DOHH2 (cell line): ENCODE measurements around the gene SESTD1.

Experiments
- H3F3A ChIP-seq: fragments of 200-600 bp; sonication (generic), shearing (Covaris generic); 2 replicates; pipeline ENCODE4 v1.6.0; 2016; ENCODE audit warnings: antibody characterized with exemption, mild to moderate bottlenecking; ENCODE audit not compliant: control insufficient read depth, insufficient read depth
- H3K27ac ChIP-seq: fragments of 200-600 bp; sonication (generic); 2 replicates; pipeline ENCODE4 v1.5.1; 2014; ENCODE audit warnings: low read depth, mild to moderate bottlenecking, low read length, moderate library complexity
- H3K27me3 ChIP-seq: fragments of 200-600 bp; sonication (generic); 2 replicates; pipeline ENCODE4 v1.6.1; 2014; ENCODE audit warnings: mild to moderate bottlenecking, low read length, mixed read lengths; ENCODE audit not compliant: control insufficient read depth
- H3K36me3 ChIP-seq: fragments of 200-600 bp; sonication (generic); 2 replicates; pipeline ENCODE4 v1.6.1; 2014; ENCODE audit warnings: mild to moderate bottlenecking, low read length, moderate library complexity, mixed read lengths; ENCODE audit not compliant: control insufficient read depth
- H3K4me1 ChIP-seq: fragments of 200-600 bp; sonication (generic); 2 replicates; pipeline ENCODE4 v1.6.1; 2014; ENCODE audit warnings: mild to moderate bottlenecking, low read length, mixed read lengths; ENCODE audit not compliant: control insufficient read depth
- H3K4me2 ChIP-seq: fragments of 200-600 bp; sonication (generic); 2 replicates; pipeline ENCODE4 v1.6.0; 2014; ENCODE audit warnings: mild to moderate bottlenecking, low read length, moderate library complexity
- H3K4me3 ChIP-seq: fragments of 200-600 bp; sonication (generic); 2 replicates; pipeline ENCODE4 v1.5.1; 2014; ENCODE audit warnings: mild to moderate bottlenecking, low read length, mixed read lengths
- H3K79me2 ChIP-seq: fragments of 200-600 bp; sonication (generic); 2 replicates; pipeline ENCODE4 v1.6.1; 2014; ENCODE audit warnings: mild to moderate bottlenecking, low read length, mixed read lengths; ENCODE audit not compliant: control insufficient read depth
- H3K9me2 ChIP-seq: fragments of 200-600 bp; sonication (generic); replicated peaks from 2 replicates; pipeline ENCODE4 v1.6.1; 2014; ENCODE audit warnings: mild to moderate bottlenecking, low read length, mixed read lengths; ENCODE audit not compliant: control insufficient read depth
- H3K9me3 ChIP-seq: fragments of 200-600 bp; sonication (generic); 2 replicates; pipeline ENCODE4 v1.6.1; 2014; ENCODE audit warnings: antibody characterized with exemption, low read length, mixed read lengths; ENCODE audit not compliant: control insufficient read depth, insufficient read depth
- H4K20me1 ChIP-seq: fragments of 200-600 bp; sonication (generic); 2 replicates; pipeline ENCODE4 v1.6.0; 2014; ENCODE audit warnings: low read depth, mild to moderate bottlenecking, antibody characterized with exemption, low read length, moderate library complexity; ENCODE audit not compliant: control insufficient read depth, insufficient read depth
- EZH2phosphoT487 ChIP-seq: fragments of 200-600 bp; sonication (generic); IDR thresholded peaks from 2 replicates; pipeline ENCODE4 v1.6.1; 2017; ENCODE audit warnings: borderline replicate concordance, mild to moderate bottlenecking, antibody characterized with exemption, low read length, moderate library complexity, mixed read lengths
- TF ChIP-seq, protein P1 (sequence below): fragments of 200-600 bp; sonication (generic); IDR thresholded peaks from one replicate; pipeline ENCODE4 v1.5.1; 2014; ENCODE audit warnings: antibody characterized with exemption, mild to moderate bottlenecking, low read depth, low read length; ENCODE audit not compliant: poor library complexity, severe bottlenecking

The SESTD1 gene

DNA sequence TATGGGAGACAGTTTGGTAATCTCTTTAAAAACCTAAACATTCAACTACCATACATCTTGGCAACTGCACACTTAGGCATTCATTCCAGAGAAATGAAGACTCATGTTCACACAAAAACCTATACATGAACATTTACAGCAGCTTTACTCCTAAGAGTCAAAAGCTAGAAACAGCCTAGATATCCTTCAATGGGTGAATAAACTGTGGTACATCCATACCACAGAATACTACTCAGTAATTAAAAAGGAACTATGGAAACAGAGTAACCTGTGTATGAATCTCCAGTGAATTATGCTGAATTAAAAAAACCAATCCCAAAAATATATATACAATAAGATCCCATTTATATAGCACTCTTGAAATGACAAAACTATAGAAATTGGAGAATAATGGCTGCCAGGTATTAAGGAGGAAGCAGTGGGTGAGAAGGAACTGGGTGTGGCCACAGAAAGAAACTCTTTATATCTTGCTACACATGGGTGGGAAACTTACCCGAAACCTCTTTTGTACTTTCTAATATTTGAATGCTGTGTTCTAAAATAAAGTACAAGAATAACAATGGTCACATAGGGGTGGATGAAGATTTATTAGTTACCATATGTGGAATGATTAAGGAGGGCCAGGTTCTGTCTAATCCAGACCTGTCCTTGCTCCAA, 13.7 kb downstream of the SESTD1 start:
- Histone ChIP-seq H3K27me3 (no peaks in the 10 kb centered on the region), H3K27ac (no peak overlapping the region), H3K9me2 (no peaks in the 10 kb centered on the region), H3K79me2 (peaks cover 23% of the 10 kb centered on the region), H3K4me3 (no peak overlapping the region), H3F3A (no peaks in the 10 kb centered on the region), H3K4me2 (no peak overlapping the region), H3K4me1 (peaks cover 47% of the 10 kb centered on the region), H3K36me3 (no peaks in the 10 kb centered on the region), H3K9me3 (no peaks in the 10 kb centered on the region), H4K20me1 (no peaks in the 10 kb centered on the region)
- TF ChIP-seq, protein P1, sequence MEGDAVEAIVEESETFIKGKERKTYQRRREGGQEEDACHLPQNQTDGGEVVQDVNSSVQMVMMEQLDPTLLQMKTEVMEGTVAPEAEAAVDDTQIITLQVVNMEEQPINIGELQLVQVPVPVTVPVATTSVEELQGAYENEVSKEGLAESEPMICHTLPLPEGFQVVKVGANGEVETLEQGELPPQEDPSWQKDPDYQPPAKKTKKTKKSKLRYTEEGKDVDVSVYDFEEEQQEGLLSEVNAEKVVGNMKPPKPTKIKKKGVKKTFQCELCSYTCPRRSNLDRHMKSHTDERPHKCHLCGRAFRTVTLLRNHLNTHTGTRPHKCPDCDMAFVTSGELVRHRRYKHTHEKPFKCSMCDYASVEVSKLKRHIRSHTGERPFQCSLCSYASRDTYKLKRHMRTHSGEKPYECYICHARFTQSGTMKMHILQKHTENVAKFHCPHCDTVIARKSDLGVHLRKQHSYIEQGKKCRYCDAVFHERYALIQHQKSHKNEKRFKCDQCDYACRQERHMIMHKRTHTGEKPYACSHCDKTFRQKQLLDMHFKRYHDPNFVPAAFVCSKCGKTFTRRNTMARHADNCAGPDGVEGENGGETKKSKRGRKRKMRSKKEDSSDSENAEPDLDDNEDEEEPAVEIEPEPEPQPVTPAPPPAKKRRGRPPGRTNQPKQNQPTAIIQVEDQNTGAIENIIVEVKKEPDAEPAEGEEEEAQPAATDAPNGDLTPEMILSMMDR, result no peak
- TF ChIP-seq EZH2phosphoT487, result no peak

DNA sequence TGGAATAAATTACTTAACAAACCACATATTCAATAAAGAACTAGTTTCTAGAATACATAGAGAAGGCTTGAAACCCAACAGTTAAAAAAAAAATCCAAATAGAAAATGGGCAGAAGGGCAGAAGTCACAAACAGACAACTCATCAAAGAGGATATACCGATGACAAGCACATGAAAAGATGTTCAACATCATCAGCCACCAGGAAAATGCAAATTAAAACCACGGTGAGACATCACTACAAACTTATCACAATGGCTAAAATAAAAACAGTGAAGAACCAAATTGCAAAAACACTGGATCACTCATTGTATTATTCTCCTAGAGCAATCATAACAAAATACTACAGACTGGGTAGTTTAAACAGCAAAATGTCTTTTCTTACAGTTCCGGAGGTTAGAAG, 14.5 kb downstream of the SESTD1 start:
- Histone ChIP-seq H3F3A (no peaks in the 10 kb centered on the region), H3K27ac (no peak overlapping the region), H3K79me2 (peaks cover 23% of the 10 kb centered on the region), H3K4me2 (peak overlapping the region; percentile 20), H3K4me1 (peaks cover 47% of the 10 kb centered on the region), H3K36me3 (no peaks in the 10 kb centered on the region), H3K27me3 (no peaks in the 10 kb centered on the region), H4K20me1 (no peaks in the 10 kb centered on the region), H3K9me2 (no peaks in the 10 kb centered on the region), H3K9me3 (no peaks in the 10 kb centered on the region), H3K4me3 (0 out of 2 replicates have a peak overlapping the region, but pooled peaks have one; percentile 1)
- no peak for TF ChIP-seq EZH2phosphoT487
- TF ChIP-seq, protein P1, result no peak

DNA sequence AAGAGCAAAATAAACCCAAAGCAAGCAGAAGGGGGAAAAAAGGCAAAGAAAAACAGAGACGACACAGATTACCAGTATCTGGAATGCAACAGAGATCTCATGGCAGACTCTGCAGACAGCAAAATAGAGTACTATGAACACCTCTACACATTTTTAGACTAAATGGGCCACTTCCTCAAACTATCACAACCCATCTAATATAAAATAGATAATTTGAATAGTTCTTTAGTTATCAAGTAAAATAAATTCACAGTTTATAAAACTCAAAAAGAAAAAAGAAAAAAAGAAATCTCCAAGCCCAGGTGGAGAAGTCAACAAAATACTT, 16.6 kb downstream of the SESTD1 start:
- H4K20me1 ChIP-seq, result no peaks in the 10 kb centered on the region
- H3K79me2 ChIP-seq, result peaks cover 38% of the 10 kb centered on the region
- no peak overlapping the region for H3K4me2 ChIP-seq
- no peaks in the 10 kb centered on the region for H3F3A ChIP-seq
- H3K4me1 ChIP-seq, result peaks cover 44% of the 10 kb centered on the region
- no peak overlapping the region for H3K27ac ChIP-seq
- H3K9me3 ChIP-seq, result no peaks in the 10 kb centered on the region
- no peak for TF ChIP-seq EZH2phosphoT487
- TF ChIP-seq, protein P1, result no peak
- H3K4me3 ChIP-seq, result no peak overlapping the region
- H3K36me3 ChIP-seq, result no peaks in the 10 kb centered on the region
- no peaks in the 10 kb centered on the region for H3K27me3 ChIP-seq
- no peaks in the 10 kb centered on the region for H3K9me2 ChIP-seq
